GM21825 (cell line): ENCODE data around the gene HOXA3.
A peak's percentile ranks its signal among the peaks of the same experiment; 100 is the strongest.

Experiments used
- ATAC-seq: cut with Tn5 transposase; IDR thresholded peaks from one replicate; pipeline ENCODE4 v1.9.1; 2021; ENCODE audit warnings: mild to moderate bottlenecking, moderate library complexity; ENCODE audit not compliant: unreplicated experiment

The HOXA3 gene

DNA sequence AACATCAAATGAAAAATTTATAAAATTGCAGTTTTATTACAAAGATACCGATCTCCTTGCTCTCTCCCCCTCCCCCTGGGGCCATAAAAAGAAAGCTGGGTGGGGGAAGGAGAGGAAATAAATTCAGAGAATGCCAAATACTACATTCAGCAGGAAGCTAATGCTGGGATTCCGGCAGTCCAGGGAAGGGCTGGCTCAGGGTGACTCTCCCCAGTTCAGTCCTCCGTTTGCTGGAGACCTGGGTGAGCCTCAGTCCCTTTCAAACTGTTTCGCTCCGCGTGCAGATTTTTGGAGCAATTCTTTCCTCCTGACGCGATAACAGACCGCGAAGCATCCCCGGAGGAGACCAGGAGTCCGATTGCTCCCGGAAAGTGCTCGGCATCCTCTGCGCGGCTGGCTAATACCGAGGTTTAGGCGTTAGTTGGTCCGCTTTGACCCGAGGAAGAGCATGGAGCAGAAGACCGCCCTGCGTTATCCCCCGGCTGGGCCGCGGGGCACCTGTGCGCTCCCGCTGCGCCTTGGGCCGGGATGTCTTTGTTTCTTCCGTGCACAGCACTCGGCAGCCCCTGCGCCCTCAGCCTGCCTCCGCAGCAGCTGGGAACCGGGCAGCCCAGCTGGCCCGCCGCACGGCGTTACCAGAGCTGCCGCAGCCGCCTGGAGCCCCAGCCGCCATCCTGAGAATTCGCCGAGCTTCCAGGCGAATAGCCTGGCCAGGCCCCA is 46.0 kb downstream of the HOXA3 start:
- ATAC-seq: no peak

GRCh38 chr7:27105301-27106031 is 46.9 kb downstream of the HOXA3 start:
- no peak for ATAC-seq

DNA sequence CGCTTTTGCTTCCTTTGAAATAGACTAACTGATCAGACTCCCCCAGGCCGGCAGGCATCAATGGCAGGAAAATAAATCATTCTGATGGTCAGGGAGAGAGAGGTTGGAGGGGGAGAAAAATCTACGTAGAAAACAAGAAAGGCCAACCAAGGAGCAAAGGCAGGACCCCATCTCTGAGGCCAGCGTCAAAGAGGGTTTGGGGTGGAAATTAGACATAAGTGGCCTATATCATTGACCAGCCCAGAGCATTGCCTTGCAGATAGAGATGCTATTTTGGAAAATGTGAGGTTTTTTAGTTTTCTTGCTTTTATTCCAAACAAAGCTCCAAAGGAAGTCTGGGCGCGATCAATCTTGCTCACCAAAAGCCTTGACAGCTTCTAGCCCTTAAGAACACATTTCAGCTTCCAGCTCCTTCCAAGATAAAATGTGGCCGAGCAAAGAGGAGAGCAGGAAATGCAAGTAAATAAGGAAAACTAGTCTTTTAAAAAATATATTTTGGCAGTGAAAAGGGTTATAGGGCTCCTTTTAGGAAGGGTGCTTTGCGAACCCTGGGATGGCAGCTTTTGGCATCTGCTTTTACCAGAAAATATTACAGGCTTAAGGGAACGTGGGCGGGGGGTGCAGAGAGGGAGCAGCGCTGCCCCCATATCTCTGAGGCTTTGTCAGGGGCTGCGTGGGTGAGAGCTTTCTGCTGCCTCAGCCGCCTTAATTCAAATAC is 47.9 kb downstream of the HOXA3 start:
- ATAC-seq: no peak

DNA sequence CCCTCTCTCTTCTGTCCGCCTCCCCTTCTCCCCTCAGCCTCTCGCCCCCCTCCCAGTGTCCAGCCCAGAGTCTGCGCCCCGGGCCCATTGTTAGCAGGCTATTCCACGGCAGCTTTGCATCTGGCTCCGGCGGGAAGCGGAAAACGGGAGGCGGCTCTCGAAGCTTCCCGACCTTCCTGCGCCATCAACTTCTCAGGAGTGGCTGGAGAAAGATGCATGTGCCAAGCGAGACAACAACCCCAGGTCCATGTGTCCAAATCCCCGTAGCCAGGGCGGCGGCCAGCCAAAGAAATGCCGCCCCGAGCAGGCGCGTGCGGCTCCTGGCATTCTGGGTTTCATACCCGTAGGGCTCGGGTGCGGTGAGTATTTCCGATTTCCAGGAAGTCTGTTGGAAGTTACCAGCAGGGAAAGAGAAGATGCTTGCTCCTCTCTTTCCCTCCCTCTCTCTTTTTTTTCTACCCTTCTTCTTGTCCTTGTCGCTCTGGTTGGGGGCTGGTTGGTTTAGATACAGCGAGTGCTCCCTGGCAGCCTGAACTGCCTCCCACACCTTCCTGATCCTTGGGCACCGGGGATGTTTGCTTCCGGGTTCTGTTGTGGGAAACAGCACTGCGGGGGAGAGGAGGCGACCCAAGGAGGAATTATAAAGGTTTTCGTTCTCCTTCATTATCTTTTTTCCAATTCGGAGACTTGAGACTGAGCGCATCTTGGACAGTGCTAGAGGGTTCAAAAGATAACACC is 48.7 kb downstream of the HOXA3 start:
- ATAC-seq: no peak

GRCh38 chr7:27102581-27103442 is 49.6 kb downstream of the HOXA3 start, which contains the start of gene HOXA2:
Gene HOXA2, minus strand, starts transcription at chr7:27102683. Its CDS starts 183 bp downstream, at chr7:27102500.
- ATAC-seq: no peak

GRCh38 chr7:27101957-27102580 is 50.3 kb downstream of the HOXA3 start:
- ATAC-seq: no peak

DNA sequence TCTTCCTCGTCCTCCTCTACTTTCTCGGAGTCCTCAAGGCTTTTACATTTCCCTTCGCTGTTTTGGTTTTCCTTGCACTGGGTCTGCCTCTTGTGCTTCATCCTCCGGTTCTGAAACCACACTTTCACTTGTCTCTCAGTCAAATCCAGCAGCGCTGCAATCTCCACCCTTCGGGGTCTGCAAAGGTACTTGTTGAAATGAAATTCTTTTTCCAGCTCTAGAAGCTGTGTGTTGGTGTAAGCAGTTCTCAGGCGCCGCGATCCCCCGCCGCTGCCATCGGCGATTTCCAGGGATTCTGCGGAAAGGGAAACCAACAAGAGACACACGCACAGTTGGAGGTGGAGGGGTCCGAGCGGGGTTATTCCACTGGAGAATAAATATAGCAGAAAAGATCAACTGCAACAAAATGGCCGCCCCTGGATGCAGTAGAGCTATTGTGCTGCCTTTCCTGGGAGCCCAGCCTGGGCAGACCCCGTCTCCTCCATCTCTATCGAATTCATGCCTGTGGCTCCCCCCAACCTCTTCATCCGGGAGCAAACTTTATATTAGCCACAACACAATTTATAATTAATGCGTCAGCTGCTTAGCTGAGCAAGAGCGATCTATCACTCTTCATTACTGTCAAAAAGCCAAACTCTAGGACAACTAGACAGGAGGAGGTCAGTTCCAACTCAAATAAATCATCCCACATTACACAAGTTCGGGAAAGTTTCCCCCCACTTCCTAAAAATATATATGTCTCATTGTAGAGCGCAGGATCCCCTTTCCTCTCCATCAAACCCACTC is 51.0 kb downstream of the HOXA3 start:
- ATAC-seq: no peak

- no peak for ATAC-seq
Observed at GRCh38 chr7:27100694-27101170, 51.7 kb downstream of the HOXA3 start.

DNA sequence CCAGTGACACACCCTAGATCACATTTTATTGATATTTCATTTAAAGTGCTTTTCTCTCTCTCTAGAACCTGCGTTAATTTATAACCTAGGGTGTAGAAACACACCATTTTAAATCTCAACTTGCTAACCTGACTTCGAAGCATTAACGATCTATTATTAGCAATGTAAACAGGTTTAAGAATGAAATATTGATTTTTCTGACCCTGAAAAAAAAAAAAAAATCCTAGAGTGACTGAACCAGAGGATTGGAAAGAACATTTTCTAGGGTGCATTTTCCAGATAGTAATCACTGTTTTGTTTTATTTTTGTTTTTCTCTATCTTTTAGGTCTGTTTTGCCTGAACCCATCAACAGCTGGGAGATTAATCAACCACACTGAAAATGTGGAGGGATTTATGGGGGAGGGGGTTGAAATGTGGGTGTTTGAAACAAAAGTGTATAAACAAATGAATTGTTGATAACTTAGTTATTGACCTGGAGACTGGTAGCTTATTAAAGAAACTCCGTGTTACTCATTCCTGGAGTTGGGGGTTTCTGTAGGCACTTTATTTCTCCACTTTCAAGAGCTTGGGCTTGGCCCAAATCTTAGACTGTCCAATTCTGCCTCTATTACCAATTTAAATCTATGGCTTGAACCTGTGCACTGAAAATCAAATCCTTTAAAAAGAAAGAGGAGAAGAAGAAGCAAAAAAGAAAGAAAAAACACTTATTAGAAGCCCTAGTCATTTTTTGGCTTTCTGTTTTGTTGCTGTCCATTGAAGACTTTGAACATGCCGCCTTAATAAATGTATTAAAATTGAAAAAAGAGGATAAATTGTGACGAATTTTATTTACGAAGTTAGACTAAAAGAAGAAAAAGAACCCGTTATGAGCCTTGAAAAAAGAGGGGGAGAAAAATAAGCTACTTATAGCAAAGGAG is 52.7 kb downstream of the HOXA3 start:
- no peak for ATAC-seq

GRCh38 chr7:27098578-27099451 is 53.6 kb downstream of the HOXA3 start:
- no peak for ATAC-seq

DNA sequence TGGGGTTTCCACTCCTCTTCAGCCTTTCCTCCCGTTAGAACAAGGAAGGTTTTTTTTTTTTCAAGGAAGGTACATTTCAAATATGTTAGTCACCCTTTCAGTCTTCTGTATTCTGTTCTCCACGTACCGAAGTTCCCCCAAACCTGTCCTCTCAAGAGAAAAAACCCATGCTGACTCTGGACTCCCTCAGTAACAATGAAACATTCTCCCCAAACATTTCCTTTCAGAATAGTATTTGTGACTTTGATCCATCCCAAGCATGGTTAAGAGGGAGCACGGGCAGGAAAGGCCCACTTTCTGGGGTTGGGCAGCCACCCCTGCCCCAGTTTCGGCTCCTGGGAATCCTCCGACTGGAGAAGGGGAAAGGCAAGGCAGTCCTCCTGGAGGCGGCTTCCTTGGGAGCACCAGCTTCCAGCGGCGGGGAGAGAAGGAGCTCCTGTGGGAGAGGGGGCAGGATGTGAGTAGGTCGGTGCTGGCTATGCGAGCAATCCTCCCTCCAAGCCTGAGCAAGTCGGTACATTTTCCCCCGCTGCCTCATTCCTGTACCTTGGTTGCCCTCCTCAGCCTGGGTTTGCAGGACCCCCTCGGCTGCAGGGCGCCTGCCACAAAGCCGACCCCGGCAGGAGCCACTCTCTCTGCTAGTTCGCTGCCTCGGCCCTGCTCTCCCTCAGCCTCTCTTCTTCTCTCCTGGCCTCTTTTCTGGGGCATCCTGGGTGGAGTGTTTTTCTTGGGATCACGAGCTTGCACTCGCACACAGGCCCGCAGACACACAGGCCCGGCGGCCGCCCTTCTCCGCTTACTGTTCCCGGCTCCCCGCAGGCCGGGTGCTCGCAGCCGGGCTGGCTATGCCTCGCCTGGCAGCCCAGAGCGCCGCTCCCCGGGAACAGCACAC is 54.5 kb downstream of the HOXA3 start:
- no peak for ATAC-seq

GRCh38 chr7:27096768-27097514 is 55.4 kb downstream of the HOXA3 start:
- no peak for ATAC-seq

- ATAC-seq: peak; percentile 85
Observed at GRCh38 chr7:27095897-27096767, 56.3 kb downstream of the HOXA3 start, which contains the start of gene HOXA1. Gene HOXA1, minus strand, starts transcription at chr7:27096000. Its CDS starts 88 bp downstream, at chr7:27095912.
